ENCODE data around the gene CERK. TPM values are rescaled to one million over a fixed set of nuclear protein-coding genes. Genes with fewer than 3 reads are reported as not detected.

The CERK gene
- polyA plus RNA-seq, 3 donors = 48.6 to 51.4 (median 50.7) TPM

Other genes starting within 250 kb of the CERK start
- 10 to 100 TPM; 21.8 to 23.7 (median 22.8) TPM for gene CELSR1, start 200.6 kb downstream of the CERK start, polyA plus RNA-seq (ENCODE audit: insufficient read length in 3 of 3)
- 10 to 100 TPM; 18.5 to 20.0 (median 19.0) TPM for gene GRAMD4, start 117.9 kb downstream of the CERK start, polyA plus RNA-seq (ENCODE audit: insufficient read length in 3 of 3)
- gene TBC1D22A, start 24.4 kb upstream of the CERK start, polyA plus RNA-seq (ENCODE audit: insufficient read length in 3 of 3) = 10 to 100 TPM; 15.4 to 16.5 (median 15.9) TPM